DMS 273 treated with DMSO at 0.1 percent for 48 hours (cell line): ENCODE measurements around the gene LRRC71.
"Not testable (repeated sequence)": the region's sequence is repeated elsewhere in the genome, so short reads cannot be mapped to it uniquely, and the experiment has no call there.

Source experiments
- DNase-seq: peaks from one replicate; lab custom pipeline; 2025; lab: John Stamatoyannopoulos, UW

The LRRC71 gene

GRCh38 chr1:156905651-156906050 is 14.8 kb upstream of the LRRC71 start:
- no peak for DNase-seq

- DNase-seq: no peak
Observed at GRCh38 chr1:156906206-156906906, 14.1 kb upstream of the LRRC71 start.

- DNase-seq: no peak
Observed at GRCh38 chr1:156908541-156908940, 11.9 kb upstream of the LRRC71 start.

GRCh38 chr1:156908955-156909354 is 11.5 kb upstream of the LRRC71 start:
- no peak for DNase-seq

GRCh38 chr1:156909671-156910070 is 10.8 kb upstream of the LRRC71 start:
- DNase-seq: no peak

- DNase-seq: no peak
Observed at GRCh38 chr1:156910309-156910782, 10.1 kb upstream of the LRRC71 start.

- DNase-seq: no peak
Observed at GRCh38 chr1:156911577-156912298, 8.7 kb upstream of the LRRC71 start.

GRCh38 chr1:156912310-156912709 is 8.1 kb upstream of the LRRC71 start:
- no peak for DNase-seq

GRCh38 chr1:156912861-156913808 is 7.3 kb upstream of the LRRC71 start:
- no peak for DNase-seq

GRCh38 chr1:156913809-156914387 is 6.5 kb upstream of the LRRC71 start:
- no peak for DNase-seq

GRCh38 chr1:156914440-156914856 is 6.0 kb upstream of the LRRC71 start:
- DNase-seq: no peak

- no peak for DNase-seq
Observed at GRCh38 chr1:156921053-156921529, 659 bp downstream of the LRRC71 start.

- no peak for DNase-seq
Observed at GRCh38 chr1:156922986-156923669, 2.7 kb downstream of the LRRC71 start.

- DNase-seq: no peak
Observed at GRCh38 chr1:156923670-156924477, 3.4 kb downstream of the LRRC71 start.

- no peak for DNase-seq
Observed at GRCh38 chr1:156924478-156925153, 4.2 kb downstream of the LRRC71 start.

- DNase-seq: no peak
Observed at GRCh38 chr1:156925154-156926010, 5.0 kb downstream of the LRRC71 start.

GRCh38 chr1:156926175-156926574 is 5.7 kb downstream of the LRRC71 start:
- no peak for DNase-seq

- DNase-seq: not testable (repeated sequence)
Observed at GRCh38 chr1:156926695-156927094, 6.3 kb downstream of the LRRC71 start.
